ENCODE results near the gene GALNT18.

GALNT18 gene

GRCh38 chr11:11635443-11635842 lies 13.6 kb upstream of the GALNT18 start:
- POLR2A ChIA-PET, result no interaction called here
- TF ChIP-seq, protein P1, sequence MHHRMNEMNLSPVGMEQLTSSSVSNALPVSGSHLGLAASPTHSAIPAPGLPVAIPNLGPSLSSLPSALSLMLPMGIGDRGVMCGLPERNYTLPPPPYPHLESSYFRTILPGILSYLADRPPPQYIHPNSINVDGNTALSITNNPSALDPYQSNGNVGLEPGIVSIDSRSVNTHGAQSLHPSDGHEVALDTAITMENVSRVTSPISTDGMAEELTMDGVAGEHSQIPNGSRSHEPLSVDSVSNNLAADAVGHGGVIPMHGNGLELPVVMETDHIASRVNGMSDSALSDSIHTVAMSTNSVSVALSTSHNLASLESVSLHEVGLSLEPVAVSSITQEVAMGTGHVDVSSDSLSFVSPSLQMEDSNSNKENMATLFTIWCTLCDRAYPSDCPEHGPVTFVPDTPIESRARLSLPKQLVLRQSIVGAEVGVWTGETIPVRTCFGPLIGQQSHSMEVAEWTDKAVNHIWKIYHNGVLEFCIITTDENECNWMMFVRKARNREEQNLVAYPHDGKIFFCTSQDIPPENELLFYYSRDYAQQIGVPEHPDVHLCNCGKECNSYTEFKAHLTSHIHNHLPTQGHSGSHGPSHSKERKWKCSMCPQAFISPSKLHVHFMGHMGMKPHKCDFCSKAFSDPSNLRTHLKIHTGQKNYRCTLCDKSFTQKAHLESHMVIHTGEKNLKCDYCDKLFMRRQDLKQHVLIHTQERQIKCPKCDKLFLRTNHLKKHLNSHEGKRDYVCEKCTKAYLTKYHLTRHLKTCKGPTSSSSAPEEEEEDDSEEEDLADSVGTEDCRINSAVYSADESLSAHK (tag by site-specific recombination; IDR thresholded peaks at IDR 0.05), result no peak
- CTCF ChIA-PET, result interaction anchor here (1.1 to 1.5 kb wide), 3 partner anchors 14 to 17 kb away, joined by 3 to 5 read pairs (median 5); partner anchors contain the start of gene GALNT18
- H3K4me1 ChIP-seq (ENCODE audit: control insufficient read depth, insufficient read depth, low read length), result no peaks in the 10 kb centered on the region
- no peak overlapping the region for H3K27ac ChIP-seq (ENCODE audit: extremely low read depth, low read depth, low read length)
- H3K4me3 ChIP-seq (ENCODE audit: low read depth, low read length), result no peak overlapping the region
- H3K9me3 ChIP-seq (ENCODE audit: control insufficient read depth, insufficient read depth, low read depth, low read length), result no peaks in the 10 kb centered on the region
- H3K36me3 ChIP-seq (ENCODE audit: control insufficient read depth in 2 of 2, insufficient read depth in 1 of 2, low read length in 2 of 2), result no peaks in the 10 kb centered on the region

DNA sequence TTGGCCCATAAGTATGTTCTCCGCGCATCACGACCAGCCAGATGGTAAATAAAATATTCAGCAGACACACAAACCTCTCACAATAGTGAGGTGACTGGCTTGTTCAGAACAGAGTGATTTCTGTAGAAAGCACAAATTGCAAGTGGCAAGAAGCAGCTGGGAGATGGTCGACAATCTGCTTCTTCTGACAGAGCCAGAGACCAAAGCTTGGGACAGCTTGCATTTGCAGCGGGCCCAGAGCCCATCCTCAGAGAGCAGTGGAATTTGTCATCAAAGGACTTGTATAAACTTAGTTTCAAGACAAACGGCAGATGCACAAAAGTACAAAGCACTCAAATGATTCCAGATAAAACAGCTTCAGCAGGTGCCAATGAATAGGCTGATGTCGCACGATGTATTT lies 7.6 kb upstream of the GALNT18 start:
- Histone ChIP-seq H3K4me1 (ENCODE audit: control insufficient read depth, insufficient read depth, low read length) (no peaks in the 10 kb centered on the region), H3K36me3 (ENCODE audit: control insufficient read depth in 2 of 2, insufficient read depth in 1 of 2, low read length in 2 of 2) (no peaks in the 10 kb centered on the region), H3K4me3 (ENCODE audit: low read depth, low read length) (no peak overlapping the region), H3K9me3 (ENCODE audit: control insufficient read depth, insufficient read depth, low read depth, low read length) (no peaks in the 10 kb centered on the region), H3K27ac (ENCODE audit: extremely low read depth, low read depth, low read length) (no peak overlapping the region)
- CTCF ChIA-PET, result no interaction called here
- no peak for TF ChIP-seq ZNF677 (tag by site-specific recombination; IDR thresholded peaks at IDR 0.05)
- TF ChIP-seq, protein P2, sequence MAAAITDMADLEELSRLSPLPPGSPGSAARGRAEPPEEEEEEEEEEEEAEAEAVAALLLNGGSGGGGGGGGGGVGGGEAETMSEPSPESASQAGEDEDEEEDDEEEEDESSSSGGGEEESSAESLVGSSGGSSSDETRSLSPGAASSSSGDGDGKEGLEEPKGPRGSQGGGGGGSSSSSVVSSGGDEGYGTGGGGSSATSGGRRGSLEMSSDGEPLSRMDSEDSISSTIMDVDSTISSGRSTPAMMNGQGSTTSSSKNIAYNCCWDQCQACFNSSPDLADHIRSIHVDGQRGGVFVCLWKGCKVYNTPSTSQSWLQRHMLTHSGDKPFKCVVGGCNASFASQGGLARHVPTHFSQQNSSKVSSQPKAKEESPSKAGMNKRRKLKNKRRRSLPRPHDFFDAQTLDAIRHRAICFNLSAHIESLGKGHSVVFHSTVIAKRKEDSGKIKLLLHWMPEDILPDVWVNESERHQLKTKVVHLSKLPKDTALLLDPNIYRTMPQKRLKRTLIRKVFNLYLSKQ (tag by site-specific recombination; IDR thresholded peaks at IDR 0.05; ENCODE audit: borderline replicate concordance), result no peak
- TF ChIP-seq ZNF37A (tag by site-specific recombination; IDR thresholded peaks at IDR 0.05), result no peak
- no peak for TF ChIP-seq ZXDB (tag by site-specific recombination; IDR thresholded peaks at IDR 0.05)
- POLR2A ChIA-PET, result no interaction called here

DNA sequence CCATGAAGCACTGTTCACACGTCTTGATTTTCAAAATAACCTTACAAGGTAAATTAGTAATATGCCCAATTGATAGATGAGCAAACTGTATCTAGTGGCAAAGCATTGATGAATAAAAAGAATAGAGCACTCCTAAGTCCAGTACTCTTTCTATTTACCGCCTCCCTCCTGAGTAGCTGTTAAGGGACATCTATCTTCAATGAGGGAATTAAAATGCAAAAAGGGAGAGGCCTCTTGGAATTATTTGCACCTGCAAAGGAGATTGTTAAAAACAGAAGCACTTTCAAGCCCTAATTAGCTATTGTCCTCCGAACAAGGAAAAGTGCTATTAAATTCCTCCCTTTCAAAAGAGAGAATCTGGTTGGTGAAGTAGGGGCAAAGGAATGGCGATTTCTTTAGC lies 6.8 kb upstream of the GALNT18 start:
- POLR2A ChIA-PET, result no interaction called here
- Histone ChIP-seq H3K9me3 (ENCODE audit: control insufficient read depth, insufficient read depth, low read depth, low read length) (no peaks in the 10 kb centered on the region), H3K27ac (ENCODE audit: extremely low read depth, low read depth, low read length) (no peak overlapping the region), H3K4me1 (ENCODE audit: control insufficient read depth, insufficient read depth, low read length) (no peaks in the 10 kb centered on the region), H3K4me3 (ENCODE audit: low read depth, low read length) (no peak overlapping the region), H3K36me3 (ENCODE audit: control insufficient read depth in 2 of 2, insufficient read depth in 1 of 2, low read length in 2 of 2) (no peaks in the 10 kb centered on the region)
- CTCF ChIA-PET, result no interaction called here
- TF ChIP-seq, protein P3, sequence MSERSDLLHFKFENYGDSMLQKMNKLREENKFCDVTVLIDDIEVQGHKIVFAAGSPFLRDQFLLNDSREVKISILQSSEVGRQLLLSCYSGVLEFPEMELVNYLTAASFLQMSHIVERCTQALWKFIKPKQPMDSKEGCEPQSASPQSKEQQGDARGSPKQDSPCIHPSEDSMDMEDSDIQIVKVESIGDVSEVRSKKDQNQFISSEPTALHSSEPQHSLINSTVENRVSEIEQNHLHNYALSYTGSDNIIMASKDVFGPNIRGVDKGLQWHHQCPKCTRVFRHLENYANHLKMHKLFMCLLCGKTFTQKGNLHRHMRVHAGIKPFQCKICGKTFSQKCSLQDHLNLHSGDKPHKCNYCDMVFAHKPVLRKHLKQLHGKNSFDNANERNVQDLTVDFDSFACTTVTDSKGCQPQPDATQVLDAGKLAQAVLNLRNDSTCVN (tag by site-specific recombination; optimal IDR thresholded peaks at IDR 0.05), result no peak
- TF ChIP-seq, protein P4, sequence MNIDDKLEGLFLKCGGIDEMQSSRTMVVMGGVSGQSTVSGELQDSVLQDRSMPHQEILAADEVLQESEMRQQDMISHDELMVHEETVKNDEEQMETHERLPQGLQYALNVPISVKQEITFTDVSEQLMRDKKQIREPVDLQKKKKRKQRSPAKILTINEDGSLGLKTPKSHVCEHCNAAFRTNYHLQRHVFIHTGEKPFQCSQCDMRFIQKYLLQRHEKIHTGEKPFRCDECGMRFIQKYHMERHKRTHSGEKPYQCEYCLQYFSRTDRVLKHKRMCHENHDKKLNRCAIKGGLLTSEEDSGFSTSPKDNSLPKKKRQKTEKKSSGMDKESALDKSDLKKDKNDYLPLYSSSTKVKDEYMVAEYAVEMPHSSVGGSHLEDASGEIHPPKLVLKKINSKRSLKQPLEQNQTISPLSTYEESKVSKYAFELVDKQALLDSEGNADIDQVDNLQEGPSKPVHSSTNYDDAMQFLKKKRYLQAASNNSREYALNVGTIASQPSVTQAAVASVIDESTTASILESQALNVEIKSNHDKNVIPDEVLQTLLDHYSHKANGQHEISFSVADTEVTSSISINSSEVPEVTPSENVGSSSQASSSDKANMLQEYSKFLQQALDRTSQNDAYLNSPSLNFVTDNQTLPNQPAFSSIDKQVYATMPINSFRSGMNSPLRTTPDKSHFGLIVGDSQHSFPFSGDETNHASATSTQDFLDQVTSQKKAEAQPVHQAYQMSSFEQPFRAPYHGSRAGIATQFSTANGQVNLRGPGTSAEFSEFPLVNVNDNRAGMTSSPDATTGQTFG (tag by site-specific recombination; IDR thresholded peaks at IDR 0.05; ENCODE audit: borderline replicate concordance), result no peak
- no peak for TF ChIP-seq ZBTB11 (tag by site-specific recombination; conservative IDR thresholded peaks at IDR 0.05; ENCODE audit: low read depth)
- no peak for TF ChIP-seq ZNF292 (tag by site-specific recombination; IDR thresholded peaks at IDR 0.05; ENCODE audit: borderline replicate concordance, low read depth)
- TF ChIP-seq, protein P5, sequence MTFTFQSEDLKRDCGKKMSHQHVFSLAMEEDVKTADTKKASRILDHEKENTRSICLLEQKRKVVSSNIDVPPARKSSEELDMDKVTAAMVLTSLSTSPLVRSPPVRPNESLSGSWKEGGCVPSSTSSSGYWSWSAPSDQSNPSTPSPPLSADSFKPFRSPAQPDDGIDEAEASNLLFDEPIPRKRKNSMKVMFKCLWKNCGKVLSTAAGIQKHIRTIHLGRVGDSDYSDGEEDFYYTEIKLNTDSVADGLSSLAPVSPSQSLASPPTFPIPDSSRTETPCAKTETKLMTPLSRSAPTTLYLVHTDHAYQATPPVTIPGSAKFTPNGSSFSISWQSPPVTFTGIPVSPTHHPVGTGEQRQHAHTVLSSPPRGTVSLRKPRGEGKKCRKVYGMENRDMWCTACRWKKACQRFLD (tag by site-specific recombination; IDR thresholded peaks at IDR 0.05), result no peak
- no peak for TF ChIP-seq ZBTB20 (tag by site-specific recombination; IDR thresholded peaks at IDR 0.05)
- no peak for TF ChIP-seq YY1 (tag by site-specific recombination; IDR thresholded peaks at IDR 0.05)
- no peak for TF ChIP-seq ZFP3 (tag by site-specific recombination; IDR thresholded peaks at IDR 0.05; ENCODE audit: low read depth)
- no peak for TF ChIP-seq ZNF768 (tag by site-specific recombination; IDR thresholded peaks at IDR 0.05)
- no peak for TF ChIP-seq ZIC2 (tag by site-specific recombination; IDR thresholded peaks at IDR 0.05)
- TF ChIP-seq ZNF76 (tag by site-specific recombination; IDR thresholded peaks at IDR 0.05; ENCODE audit: borderline replicate concordance, low read depth), result no peak
- TF ChIP-seq ZNF133 (tag by site-specific recombination; IDR thresholded peaks at IDR 0.05), result no peak
- no peak for TF ChIP-seq ZNF354C (tag by site-specific recombination; IDR thresholded peaks at IDR 0.05; ENCODE audit: borderline replicate concordance, low read depth)
- TF ChIP-seq TRIM28 (IDR thresholded peaks at IDR 0.05; ENCODE audit: borderline replicate concordance, low read length), result no peak
